Osteocyte (in vitro differentiated cells): Measurements from ENCODE around the gene DYNC1LI2. TPM values are rescaled to one million over a fixed set of nuclear protein-coding genes. Genes with fewer than 3 reads are reported as not detected.
A peak's percentile ranks its signal among the peaks of the same experiment; 100 is the strongest.

Source experiments
- DNase-seq: peaks from one replicate; pipeline ENCODE4 v3.0.0; 2021; ENCODE audit warnings: mixed read lengths; ENCODE audit not compliant: unreplicated experiment; ENCODE audit errors: extremely low spot score
- H3K27ac Mint-ChIP-seq: one replicate; pipeline ENCODE4 v1.8.0; 2021; ENCODE audit warnings: mild to moderate bottlenecking, mixed read lengths; ENCODE audit not compliant: unreplicated experiment
- H3K27me3 Mint-ChIP-seq: one replicate; pipeline ENCODE4 v1.8.0; 2021; ENCODE audit warnings: mixed read lengths; ENCODE audit not compliant: unreplicated experiment
- H3K36me3 Mint-ChIP-seq: one replicate; pipeline ENCODE4 v1.8.0; 2021; ENCODE audit warnings: mixed read lengths; ENCODE audit not compliant: unreplicated experiment
- H3K4me1 Mint-ChIP-seq: one replicate; pipeline ENCODE4 v1.8.0; 2021; ENCODE audit warnings: mixed read lengths; ENCODE audit not compliant: unreplicated experiment
- H3K4me3 Mint-ChIP-seq: one replicate; pipeline ENCODE4 v1.8.0; 2021; ENCODE audit warnings: mild to moderate bottlenecking, moderate library complexity, mixed read lengths; ENCODE audit not compliant: unreplicated experiment
- H3K9me3 Mint-ChIP-seq: one replicate; pipeline ENCODE4 v1.8.0; 2021; ENCODE audit warnings: mixed read lengths; ENCODE audit not compliant: unreplicated experiment
- total RNA-seq: library from RNA; stranded (reverse); gene quantifications from 2 replicates; pipeline ENCODE4 v1.2.1, GENCODE V29; 2021
- TF ChIP-seq, protein P1 (sequence below): fragments of 200-600 bp; sonication (generic); IDR thresholded peaks from 2 replicates; pipeline ENCODE4 v1.5.0; 2021; ENCODE audit warnings: antibody characterized with exemption, mild to moderate bottlenecking, moderate library complexity

DYNC1LI2 gene
- total RNA-seq, 1 donor from 2014 or later, result 151 TPM

DNA sequence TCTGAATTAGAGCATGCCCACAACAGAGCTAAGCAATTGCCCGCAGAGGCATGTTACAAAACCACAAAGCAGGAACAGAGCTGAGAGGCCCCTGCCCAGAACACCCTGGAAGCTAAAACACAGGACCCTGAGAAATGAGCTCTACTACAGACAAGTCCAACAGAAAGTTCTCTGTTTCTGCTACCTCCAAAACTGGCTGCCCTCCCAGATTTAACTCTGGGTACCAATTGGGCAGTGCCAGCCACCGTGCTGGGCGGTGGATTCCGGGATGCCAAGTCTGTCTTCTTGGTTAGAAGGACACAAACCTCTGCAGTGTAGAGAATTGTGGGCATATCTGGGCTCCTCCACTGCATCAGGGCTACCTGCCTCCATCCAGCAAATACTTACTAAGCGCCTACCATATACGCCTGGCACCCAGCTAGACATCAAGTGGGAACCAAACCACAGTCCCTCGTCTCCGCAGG is 55.9 kb downstream of the DYNC1LI2 start:
- Mint-ChIP-seq H3K36me3 (no peaks in the 10 kb centered on the region), H3K9me3 (no peaks in the 10 kb centered on the region), H3K27me3 (no peaks in the 10 kb centered on the region), H3K4me3 (peak overlapping the region; percentile 77), H3K4me1 (peaks cover 18% of the 10 kb centered on the region), H3K27ac (no peak overlapping the region)
- DNase-seq, result no peak
- TF ChIP-seq, protein P1, sequence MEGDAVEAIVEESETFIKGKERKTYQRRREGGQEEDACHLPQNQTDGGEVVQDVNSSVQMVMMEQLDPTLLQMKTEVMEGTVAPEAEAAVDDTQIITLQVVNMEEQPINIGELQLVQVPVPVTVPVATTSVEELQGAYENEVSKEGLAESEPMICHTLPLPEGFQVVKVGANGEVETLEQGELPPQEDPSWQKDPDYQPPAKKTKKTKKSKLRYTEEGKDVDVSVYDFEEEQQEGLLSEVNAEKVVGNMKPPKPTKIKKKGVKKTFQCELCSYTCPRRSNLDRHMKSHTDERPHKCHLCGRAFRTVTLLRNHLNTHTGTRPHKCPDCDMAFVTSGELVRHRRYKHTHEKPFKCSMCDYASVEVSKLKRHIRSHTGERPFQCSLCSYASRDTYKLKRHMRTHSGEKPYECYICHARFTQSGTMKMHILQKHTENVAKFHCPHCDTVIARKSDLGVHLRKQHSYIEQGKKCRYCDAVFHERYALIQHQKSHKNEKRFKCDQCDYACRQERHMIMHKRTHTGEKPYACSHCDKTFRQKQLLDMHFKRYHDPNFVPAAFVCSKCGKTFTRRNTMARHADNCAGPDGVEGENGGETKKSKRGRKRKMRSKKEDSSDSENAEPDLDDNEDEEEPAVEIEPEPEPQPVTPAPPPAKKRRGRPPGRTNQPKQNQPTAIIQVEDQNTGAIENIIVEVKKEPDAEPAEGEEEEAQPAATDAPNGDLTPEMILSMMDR, result no peak

DNA sequence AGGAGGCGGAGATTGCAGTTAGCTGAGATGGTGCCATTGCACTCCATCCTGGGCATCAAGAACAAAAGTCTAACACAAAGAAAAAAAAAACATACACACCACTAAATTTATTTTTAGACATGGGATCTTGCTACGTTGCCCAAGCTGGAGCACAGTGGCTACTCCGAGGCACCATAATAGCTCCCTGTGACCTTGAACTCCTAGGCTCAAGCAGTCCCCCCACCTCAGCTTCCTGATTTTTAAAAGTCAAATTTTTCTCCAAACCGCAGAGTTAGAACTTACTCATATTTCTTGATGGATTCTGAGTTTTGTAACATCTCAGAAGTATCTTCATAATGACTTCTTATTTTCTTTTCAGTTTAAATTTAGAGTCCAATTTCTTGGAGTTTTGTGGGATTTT is 58.3 kb downstream of the DYNC1LI2 start:
- H3K4me1 Mint-ChIP-seq, result peaks cover 21% of the 10 kb centered on the region
- H3K27me3 Mint-ChIP-seq, result no peaks in the 10 kb centered on the region
- H3K9me3 Mint-ChIP-seq, result no peaks in the 10 kb centered on the region
- H3K27ac Mint-ChIP-seq, result no peak overlapping the region
- TF ChIP-seq, protein P1, result no peak
- no peaks in the 10 kb centered on the region for H3K36me3 Mint-ChIP-seq
- H3K4me3 Mint-ChIP-seq, result no peak overlapping the region
- DNase-seq, result no peak

DNA sequence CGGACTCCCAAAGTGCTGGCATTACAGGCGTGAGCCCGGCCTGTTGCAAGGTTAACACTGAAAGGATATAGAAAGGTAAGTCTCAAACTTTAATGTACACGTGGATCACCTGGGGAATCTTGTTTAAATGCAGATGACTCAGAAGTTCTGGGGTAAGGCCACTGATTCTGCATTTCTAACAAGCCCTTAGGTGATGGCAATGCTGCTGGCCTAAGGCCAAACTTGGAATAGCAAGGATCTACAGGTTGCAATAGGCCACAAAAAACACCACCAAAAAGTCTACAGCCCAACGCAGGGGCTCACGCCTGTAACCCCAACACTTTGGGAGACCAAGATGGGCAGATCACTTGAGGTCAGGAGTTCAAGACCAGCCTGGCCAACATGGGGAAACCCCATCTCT is 59.1 kb downstream of the DYNC1LI2 start:
- no peak overlapping the region for H3K4me3 Mint-ChIP-seq
- TF ChIP-seq, protein P1, result no peak
- no peaks in the 10 kb centered on the region for H3K27me3 Mint-ChIP-seq
- no peaks in the 10 kb centered on the region for H3K9me3 Mint-ChIP-seq
- no peak for DNase-seq
- no peaks in the 10 kb centered on the region for H3K36me3 Mint-ChIP-seq
- no peak overlapping the region for H3K27ac Mint-ChIP-seq
- peaks cover 20% of the 10 kb centered on the region for H3K4me1 Mint-ChIP-seq

DNA sequence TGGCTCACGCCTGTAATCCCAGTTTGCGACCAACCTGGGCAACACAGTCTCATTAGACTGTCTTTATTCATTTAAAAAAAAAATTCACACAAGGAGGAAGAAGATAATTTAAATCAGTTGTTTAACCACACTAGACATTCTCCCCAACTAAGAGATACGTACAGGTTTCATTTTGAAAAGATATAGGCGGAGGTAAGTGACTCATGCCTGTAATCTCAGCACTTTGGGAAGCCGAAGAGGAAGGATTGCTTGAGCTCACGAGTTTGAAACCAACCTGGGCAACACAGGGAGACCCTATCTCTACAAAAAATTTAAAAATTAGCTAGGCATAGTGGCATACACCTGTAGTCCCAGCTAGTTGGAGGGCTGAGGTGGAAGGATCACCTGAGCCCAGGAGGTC is 60.2 kb downstream of the DYNC1LI2 start:
- Mint-ChIP-seq H3K36me3 (no peaks in the 10 kb centered on the region), H3K27me3 (no peaks in the 10 kb centered on the region), H3K9me3 (no peaks in the 10 kb centered on the region), H3K4me3 (no peak overlapping the region), H3K4me1 (peaks cover 18% of the 10 kb centered on the region), H3K27ac (no peak overlapping the region)
- no peak for DNase-seq
- TF ChIP-seq, protein P1, result no peak

DNA sequence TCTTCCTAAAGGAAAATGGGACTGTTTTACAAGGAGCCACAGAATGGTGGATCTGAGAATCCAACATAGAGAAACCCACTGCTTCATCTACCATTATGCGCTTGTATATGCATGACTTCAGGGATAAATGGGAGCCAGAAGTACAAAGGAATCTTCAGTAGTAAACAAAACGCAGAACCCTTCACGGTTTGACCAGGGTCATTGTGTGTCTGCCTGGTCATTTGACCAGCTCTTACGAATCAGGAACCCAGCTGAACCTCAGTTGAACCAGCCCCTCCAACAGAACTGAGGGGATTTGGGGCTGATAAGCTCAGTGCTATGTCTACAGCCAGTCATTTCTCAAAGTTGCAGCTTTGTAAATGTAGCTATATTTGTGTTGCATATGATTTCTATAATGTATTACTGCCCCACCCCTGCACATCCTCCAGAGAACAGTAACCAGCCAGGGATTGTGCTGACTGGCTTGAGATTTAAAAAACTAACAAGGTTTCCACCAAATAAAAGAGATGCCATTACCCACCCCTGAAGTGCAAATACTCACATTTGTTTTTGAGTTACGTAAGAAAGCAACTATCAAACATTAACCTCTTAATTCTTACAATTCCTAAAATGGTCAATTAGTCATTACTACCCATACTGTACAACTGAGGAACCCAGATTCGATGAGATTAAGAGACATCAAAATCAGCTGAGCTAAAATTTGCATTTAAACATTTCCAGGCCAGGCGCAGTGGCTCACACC is 61.1 kb downstream of the DYNC1LI2 start:
- Mint-ChIP-seq H3K4me1 (peaks cover 13% of the 10 kb centered on the region), H3K27ac (no peak overlapping the region), H3K27me3 (no peaks in the 10 kb centered on the region), H3K4me3 (no peak overlapping the region), H3K9me3 (no peaks in the 10 kb centered on the region), H3K36me3 (no peaks in the 10 kb centered on the region)
- TF ChIP-seq, protein P1, result no peak
- no peak for DNase-seq
